ENCODE results near the gene DAGLA.

The DAGLA gene

GRCh38 chr11:61778357-61778886, 98.2 kb downstream of the DAGLA start:
- no peak for DNase-seq (ENCODE audit: insufficient read length, low spot score)
- no peak for TF ChIP-seq POLR2A (IDR thresholded peaks at IDR 0.05; ENCODE audit: low read depth, low read length)
- TF ChIP-seq TAF1 (IDR thresholded peaks at IDR 0.05; ENCODE audit: low read depth, low read length): no peak
- no peak for TF ChIP-seq POU2F2 (IDR thresholded peaks at IDR 0.05; ENCODE audit: low read depth, low read length)
- TF ChIP-seq POLR2AphosphoS5 (IDR thresholded peaks at IDR 0.05; ENCODE audit: low read depth, low read length): no peak
- TF ChIP-seq SPI1 (IDR thresholded peaks at IDR 0.05; ENCODE audit: low read depth, low read length): no peak
- no peak for TF ChIP-seq PAX5 (IDR thresholded peaks at IDR 0.05; ENCODE audit: insufficient read depth, low read length, severe bottlenecking)
- no peak for FAIRE-seq

- DNase-seq (ENCODE audit: insufficient read length, low spot score): no peak
- FAIRE-seq: no peak
- TF ChIP-seq POLR2AphosphoS5 (IDR thresholded peaks at IDR 0.05; ENCODE audit: low read depth, low read length) (no peak), TAF1 (IDR thresholded peaks at IDR 0.05; ENCODE audit: low read depth, low read length) (no peak), POLR2A (IDR thresholded peaks at IDR 0.05; ENCODE audit: low read depth, low read length) (no peak), POU2F2 (IDR thresholded peaks at IDR 0.05; ENCODE audit: low read depth, low read length) (no peak), SPI1 (IDR thresholded peaks at IDR 0.05; ENCODE audit: low read depth, low read length) (no peak), PAX5 (IDR thresholded peaks at IDR 0.05; ENCODE audit: insufficient read depth, low read length, severe bottlenecking) (no peak)
Measured at GRCh38 chr11:61778920-61779650, 98.9 kb downstream of the DAGLA start.

GRCh38 chr11:61779666-61780525, 99.7 kb downstream of the DAGLA start:
- FAIRE-seq: no peak
- no peak for TF ChIP-seq TAF1 (IDR thresholded peaks at IDR 0.05; ENCODE audit: low read depth, low read length)
- no peak for TF ChIP-seq PAX5 (IDR thresholded peaks at IDR 0.05; ENCODE audit: insufficient read depth, low read length, severe bottlenecking)
- TF ChIP-seq POU2F2 (IDR thresholded peaks at IDR 0.05; ENCODE audit: low read depth, low read length): no peak
- no peak for DNase-seq (ENCODE audit: insufficient read length, low spot score)

- FAIRE-seq: no peak
- DNase-seq (ENCODE audit: insufficient read length, low spot score): no peak
- no peak for TF ChIP-seq SPI1 (IDR thresholded peaks at IDR 0.05; ENCODE audit: low read depth, low read length)
- TF ChIP-seq POU2F2 (IDR thresholded peaks at IDR 0.05; ENCODE audit: low read depth, low read length): no peak
- TF ChIP-seq POLR2A (IDR thresholded peaks at IDR 0.05; ENCODE audit: low read depth, low read length): no peak
- no peak for TF ChIP-seq PAX5 (IDR thresholded peaks at IDR 0.05; ENCODE audit: insufficient read depth, low read length, severe bottlenecking)
- TF ChIP-seq TAF1 (IDR thresholded peaks at IDR 0.05; ENCODE audit: low read depth, low read length): no peak
- no peak for TF ChIP-seq POLR2AphosphoS5 (IDR thresholded peaks at IDR 0.05; ENCODE audit: low read depth, low read length)
Measured at GRCh38 chr11:61780581-61781162, 100.5 kb downstream of the DAGLA start.

- FAIRE-seq (no peak), DNase-seq (ENCODE audit: insufficient read length, low spot score) (no peak)
- no peak for TF ChIP-seq SPI1 (IDR thresholded peaks at IDR 0.05; ENCODE audit: low read depth, low read length)
- TF ChIP-seq TAF1 (IDR thresholded peaks at IDR 0.05; ENCODE audit: low read depth, low read length): no peak
- no peak for TF ChIP-seq POU2F2 (IDR thresholded peaks at IDR 0.05; ENCODE audit: low read depth, low read length)
- TF ChIP-seq POLR2A (IDR thresholded peaks at IDR 0.05; ENCODE audit: low read depth, low read length): no peak
- TF ChIP-seq POLR2AphosphoS5 (IDR thresholded peaks at IDR 0.05; ENCODE audit: low read depth, low read length): no peak
- no peak for TF ChIP-seq PAX5 (IDR thresholded peaks at IDR 0.05; ENCODE audit: insufficient read depth, low read length, severe bottlenecking)
Measured at GRCh38 chr11:61781585-61781984, 101.4 kb downstream of the DAGLA start.

GRCh38 chr11:61782299-61782698, 102.1 kb downstream of the DAGLA start:
- TF ChIP-seq POU2F2 (IDR thresholded peaks at IDR 0.05; ENCODE audit: low read depth, low read length): no peak
- TF ChIP-seq PAX5 (IDR thresholded peaks at IDR 0.05; ENCODE audit: insufficient read depth, low read length, severe bottlenecking): no peak
- TF ChIP-seq POLR2A (IDR thresholded peaks at IDR 0.05; ENCODE audit: low read depth, low read length): no peak
- no peak for TF ChIP-seq POLR2AphosphoS5 (IDR thresholded peaks at IDR 0.05; ENCODE audit: low read depth, low read length)
- TF ChIP-seq TAF1 (IDR thresholded peaks at IDR 0.05; ENCODE audit: low read depth, low read length): no peak
- no peak for TF ChIP-seq SPI1 (IDR thresholded peaks at IDR 0.05; ENCODE audit: low read depth, low read length)
- FAIRE-seq: no peak
- no peak for DNase-seq (ENCODE audit: insufficient read length, low spot score)

- no peak for FAIRE-seq
- no peak for TF ChIP-seq SPI1 (IDR thresholded peaks at IDR 0.05; ENCODE audit: low read depth, low read length)
- no peak for TF ChIP-seq POU2F2 (IDR thresholded peaks at IDR 0.05; ENCODE audit: low read depth, low read length)
- TF ChIP-seq PAX5 (IDR thresholded peaks at IDR 0.05; ENCODE audit: insufficient read depth, low read length, severe bottlenecking): no peak
- no peak for TF ChIP-seq TAF1 (IDR thresholded peaks at IDR 0.05; ENCODE audit: low read depth, low read length)
- no peak for TF ChIP-seq POLR2AphosphoS5 (IDR thresholded peaks at IDR 0.05; ENCODE audit: low read depth, low read length)
- no peak for TF ChIP-seq POLR2A (IDR thresholded peaks at IDR 0.05; ENCODE audit: low read depth, low read length)
- DNase-seq (ENCODE audit: insufficient read length, low spot score): no peak
Measured at GRCh38 chr11:61782841-61783240, 102.7 kb downstream of the DAGLA start.

GRCh38 chr11:61783717-61784505, 103.7 kb downstream of the DAGLA start:
- DNase-seq (ENCODE audit: insufficient read length, low spot score) (no peak), FAIRE-seq (no peak)
- TF ChIP-seq TAF1 (IDR thresholded peaks at IDR 0.05; ENCODE audit: low read depth, low read length) (no peak), POLR2AphosphoS5 (IDR thresholded peaks at IDR 0.05; ENCODE audit: low read depth, low read length) (0 out of 2 replicates have a peak, but pooled peaks have one; percentile 18)

GRCh38 chr11:61784506-61784805, 104.3 kb downstream of the DAGLA start:
- no peak for FAIRE-seq
- no peak for DNase-seq (ENCODE audit: insufficient read length, low spot score)
- TF ChIP-seq POLR2AphosphoS5 (IDR thresholded peaks at IDR 0.05; ENCODE audit: low read depth, low read length) (0 out of 2 replicates have a peak, but pooled peaks have one; percentile 6), POLR2A (IDR thresholded peaks at IDR 0.05; ENCODE audit: low read depth, low read length) (no peak)
